GM04503 (cell line): ENCODE data around the gene ZMIZ1.
A peak's percentile ranks its signal among the peaks of the same experiment; 100 is the strongest.

Experiments
- DNase-seq: peaks from one replicate; pipeline ENCODE4 v3.0.0-alpha.2; 2012; ENCODE audit warnings: low read depth

The ZMIZ1 gene

GRCh38 chr10:79137300-79137756 lies 68.6 kb downstream of the ZMIZ1 start:
- no peak for DNase-seq

- no peak for DNase-seq
Measured at GRCh38 chr10:79137826-79138225, 69.1 kb downstream of the ZMIZ1 start.

- peak; percentile 74 for DNase-seq
Measured at GRCh38 chr10:79138449-79139123, 69.8 kb downstream of the ZMIZ1 start.

- DNase-seq = no peak
Measured at GRCh38 chr10:79139124-79139835, 70.5 kb downstream of the ZMIZ1 start.

- DNase-seq = no peak
Measured at GRCh38 chr10:79140085-79140793, 71.5 kb downstream of the ZMIZ1 start.

GRCh38 chr10:79140855-79141254 lies 72.1 kb downstream of the ZMIZ1 start:
- DNase-seq = no peak

- no peak for DNase-seq
Measured at GRCh38 chr10:79142064-79142491, 73.3 kb downstream of the ZMIZ1 start.

GRCh38 chr10:79142522-79143309 lies 74.0 kb downstream of the ZMIZ1 start:
- no peak for DNase-seq

- DNase-seq = no peak
Measured at GRCh38 chr10:79143879-79144278, 75.1 kb downstream of the ZMIZ1 start.

- DNase-seq = no peak
Measured at GRCh38 chr10:79144351-79145173, 75.8 kb downstream of the ZMIZ1 start.

GRCh38 chr10:79145174-79145483 lies 76.4 kb downstream of the ZMIZ1 start:
- DNase-seq = no peak

GRCh38 chr10:79145517-79146470 lies 77.0 kb downstream of the ZMIZ1 start:
- DNase-seq = no peak

GRCh38 chr10:79146611-79147130 lies 77.9 kb downstream of the ZMIZ1 start:
- DNase-seq = no peak

- no peak for DNase-seq
Measured at GRCh38 chr10:79147306-79147705, 78.5 kb downstream of the ZMIZ1 start.

- no peak for DNase-seq
Measured at GRCh38 chr10:79147796-79148451, 79.2 kb downstream of the ZMIZ1 start.

- no peak for DNase-seq
Measured at GRCh38 chr10:79148452-79149344, 79.9 kb downstream of the ZMIZ1 start.

GRCh38 chr10:79149345-79149661 lies 80.5 kb downstream of the ZMIZ1 start:
- no peak for DNase-seq

GRCh38 chr10:79149662-79150443 lies 81.1 kb downstream of the ZMIZ1 start:
- peak; percentile 70 for DNase-seq
